Stimulated activated naive CD8-positive, alpha-beta T cell treated with anti-CD3 and anti-CD28 coated beads, Interleukin-15, amount 100 ng/mL, for 72 hours (primary cell): ENCODE measurements around the gene MLPH.
"Not testable (repeated sequence)": the region's sequence is repeated elsewhere in the genome, so short reads cannot be mapped to it uniquely, and the experiment has no call there.

Source experiments
- ATAC-seq: fragments of 150-1000 bp; cut with Tn5 transposase; 2 replicates; pipeline ENCODE4 v1.10.0; 2021; ENCODE audit warnings: mild to moderate bottlenecking, moderate library complexity
- DNase-seq, 2 donors: peaks; one replicate each; pipeline ENCODE4 v3.0.0; 2021 to 2022
- H3K27ac Mint-ChIP-seq, 2 donors: one replicate each; pipeline ENCODE4 v1.8.0; 2022; ENCODE audit warnings: mild to moderate bottlenecking in 2 of 2, mixed read lengths in 2 of 2, moderate library complexity in 2 of 2
- H3K27me3 Mint-ChIP-seq: one replicate; pipeline ENCODE4 v1.8.0; 2022; ENCODE audit warnings: mixed read lengths
- H3K4me1 Mint-ChIP-seq: one replicate; pipeline ENCODE4 v1.8.0; 2022; ENCODE audit warnings: mild to moderate bottlenecking, mixed read lengths
- H3K4me3 Mint-ChIP-seq, 2 donors: one replicate each; pipeline ENCODE4 v1.8.0; 2022; ENCODE audit warnings: mild to moderate bottlenecking in 2 of 2, mixed read lengths in 2 of 2, moderate library complexity in 1 of 2
- H3K9me3 Mint-ChIP-seq, 2 donors: one replicate each; pipeline ENCODE4 v1.8.0; 2022; ENCODE audit warnings: mixed read lengths in 2 of 2

MLPH gene

GRCh38 chr2:237591141-237591881, 104.3 kb downstream of the MLPH start:
- peak; percentile 27 for ATAC-seq
- H3K27me3 Mint-ChIP-seq: no peaks in the 10 kb centered on the region
- no peak for DNase-seq
- H3K4me3 Mint-ChIP-seq: peak overlapping the region in 1 of 2 donors; percentile 33
- H3K4me1 Mint-ChIP-seq: peaks cover 21% of the 10 kb centered on the region
- H3K9me3 Mint-ChIP-seq: no peaks in the 10 kb centered on the region
- peak overlapping the region in 1 of 2 donors; percentile 3 for H3K27ac Mint-ChIP-seq

- ATAC-seq (no peak), DNase-seq (no peak)
- H3K27ac Mint-ChIP-seq: peak overlapping the region in 1 of 2 donors; percentile 46
- no peaks in the 10 kb centered on the region for H3K27me3 Mint-ChIP-seq
- H3K4me1 Mint-ChIP-seq: peaks cover 21% of the 10 kb centered on the region
- no peaks in the 10 kb centered on the region for H3K9me3 Mint-ChIP-seq
- no peak overlapping the region for H3K4me3 Mint-ChIP-seq
Observed at GRCh38 chr2:237592425-237592980, 105.5 kb downstream of the MLPH start.

GRCh38 chr2:237593036-237593435, 106.0 kb downstream of the MLPH start:
- Mint-ChIP-seq H3K9me3 (no peaks in the 10 kb centered on the region), H3K27ac (no peak overlapping the region)
- ATAC-seq: no peak

GRCh38 chr2:237593596-237594320, 106.7 kb downstream of the MLPH start:
- DNase-seq (no peak), ATAC-seq (no peak)
- peak overlapping the region in 1 of 2 donors; percentile 14 for H3K27ac Mint-ChIP-seq
- peaks cover 28% of the 10 kb centered on the region for H3K4me1 Mint-ChIP-seq
- no peaks in the 10 kb centered on the region for H3K27me3 Mint-ChIP-seq
- H3K9me3 Mint-ChIP-seq: no peaks in the 10 kb centered on the region
- H3K4me3 Mint-ChIP-seq: no peak overlapping the region

More at GRCh38 chr2:237593036-237593435, 106.0 kb downstream of the MLPH start:
- DNase-seq: no peak
- Mint-ChIP-seq H3K4me1 (peaks cover 21% of the 10 kb centered on the region), H3K27me3 (no peaks in the 10 kb centered on the region), H3K4me3 (no peak overlapping the region)

- no peak overlapping the region for H3K27ac Mint-ChIP-seq
- H3K4me1 Mint-ChIP-seq: peaks cover 30% of the 10 kb centered on the region
- no peak for ATAC-seq
- H3K27me3 Mint-ChIP-seq: no peaks in the 10 kb centered on the region
- DNase-seq: no peak
- H3K9me3 Mint-ChIP-seq: no peaks in the 10 kb centered on the region
- H3K4me3 Mint-ChIP-seq: no peak overlapping the region
Observed at GRCh38 chr2:237594514-237594871, 107.4 kb downstream of the MLPH start.

- not testable (repeated sequence) for H3K4me3 Mint-ChIP-seq, DNase-seq, ATAC-seq, H3K27me3 Mint-ChIP-seq, H3K9me3 Mint-ChIP-seq
- peaks cover 19% of the 10 kb centered on the region for H3K4me1 Mint-ChIP-seq
- peak overlapping the region in 1 of 2 donors; percentile 81 for H3K27ac Mint-ChIP-seq
Observed at GRCh38 chr2:237595829-237596519, 108.9 kb downstream of the MLPH start.

- DNase-seq (no peak), ATAC-seq (peak; percentile 5)
- H3K27ac Mint-ChIP-seq: peak overlapping the region in 1 of 2 donors; percentile 81
- no peak overlapping the region for H3K4me3 Mint-ChIP-seq
- H3K4me1 Mint-ChIP-seq: peaks cover 12% of the 10 kb centered on the region
- H3K9me3 Mint-ChIP-seq: no peaks in the 10 kb centered on the region
- H3K27me3 Mint-ChIP-seq: no peaks in the 10 kb centered on the region
Observed at GRCh38 chr2:237596520-237597195, 109.6 kb downstream of the MLPH start.

- H3K27me3 Mint-ChIP-seq: no peaks in the 10 kb centered on the region
- DNase-seq (no peak), ATAC-seq (peak; percentile 59)
- peaks cover 11% of the 10 kb centered on the region for H3K4me1 Mint-ChIP-seq
- H3K4me3 Mint-ChIP-seq: no peak overlapping the region
- no peaks in the 10 kb centered on the region for H3K9me3 Mint-ChIP-seq
- H3K27ac Mint-ChIP-seq: peak overlapping the region; percentile 68 to 72
Observed at GRCh38 chr2:237597196-237598145, 110.4 kb downstream of the MLPH start.

- ATAC-seq (no peak), DNase-seq (no peak)
- Mint-ChIP-seq H3K27me3 (no peaks in the 10 kb centered on the region), H3K4me3 (no peak overlapping the region), H3K4me1 (peaks cover 23% of the 10 kb centered on the region), H3K27ac (peak overlapping the region in 1 of 2 donors; percentile 76), H3K9me3 (no peaks in the 10 kb centered on the region)
Observed at GRCh38 chr2:237598468-237599208, 111.6 kb downstream of the MLPH start.

GRCh38 chr2:237599465-237600110, 112.5 kb downstream of the MLPH start:
- Mint-ChIP-seq H3K4me1 (peaks cover 29% of the 10 kb centered on the region), H3K9me3 (no peaks in the 10 kb centered on the region), H3K27ac (no peak overlapping the region), H3K27me3 (no peaks in the 10 kb centered on the region), H3K4me3 (no peak overlapping the region)
- ATAC-seq (no peak), DNase-seq (no peak)

GRCh38 chr2:237600205-237600846, 113.3 kb downstream of the MLPH start:
- no peak overlapping the region for H3K4me3 Mint-ChIP-seq
- H3K27ac Mint-ChIP-seq: peak overlapping the region in 1 of 2 donors; percentile 23
- peaks cover 29% of the 10 kb centered on the region for H3K4me1 Mint-ChIP-seq
- ATAC-seq (no peak), DNase-seq (no peak)
- H3K9me3 Mint-ChIP-seq: no peaks in the 10 kb centered on the region
- H3K27me3 Mint-ChIP-seq: no peaks in the 10 kb centered on the region

GRCh38 chr2:237601453-237602116, 114.5 kb downstream of the MLPH start:
- Mint-ChIP-seq H3K27me3 (no peaks in the 10 kb centered on the region), H3K27ac (peak overlapping the region in 1 of 2 donors; percentile 27), H3K9me3 (no peaks in the 10 kb centered on the region), H3K4me3 (no peak overlapping the region), H3K4me1 (peaks cover 29% of the 10 kb centered on the region)
- no peak for ATAC-seq
- DNase-seq: no peak
